Stimulated activated naive CD8-positive, alpha-beta T cell treated with anti-CD3 and anti-CD28 coated beads, Interleukin-15, Interleukin-2, amounts not matched to agents 100 ng/mL and 50 ng/mL, for 24 hours (primary cell): ENCODE results near the gene KCTD2.

Experiments
- H3K27ac Mint-ChIP-seq: one replicate; pipeline ENCODE4 v1.8.0; 2021; ENCODE audit warnings: mild to moderate bottlenecking, mixed read lengths
- H3K27me3 Mint-ChIP-seq: one replicate; pipeline ENCODE4 v1.8.0; 2021; ENCODE audit warnings: mixed read lengths
- H3K36me3 Mint-ChIP-seq: one replicate; pipeline ENCODE4 v1.8.0; 2021; ENCODE audit warnings: low read depth, mixed read lengths
- H3K4me1 Mint-ChIP-seq: one replicate; pipeline ENCODE4 v1.8.0; 2021; ENCODE audit warnings: low read depth, mixed read lengths
- H3K4me3 Mint-ChIP-seq: one replicate; pipeline ENCODE4 v1.8.0; 2021; ENCODE audit warnings: mild to moderate bottlenecking, mixed read lengths
- H3K9me3 Mint-ChIP-seq: one replicate; pipeline ENCODE4 v1.8.0; 2021; ENCODE audit warnings: mixed read lengths

Gene KCTD2

DNA sequence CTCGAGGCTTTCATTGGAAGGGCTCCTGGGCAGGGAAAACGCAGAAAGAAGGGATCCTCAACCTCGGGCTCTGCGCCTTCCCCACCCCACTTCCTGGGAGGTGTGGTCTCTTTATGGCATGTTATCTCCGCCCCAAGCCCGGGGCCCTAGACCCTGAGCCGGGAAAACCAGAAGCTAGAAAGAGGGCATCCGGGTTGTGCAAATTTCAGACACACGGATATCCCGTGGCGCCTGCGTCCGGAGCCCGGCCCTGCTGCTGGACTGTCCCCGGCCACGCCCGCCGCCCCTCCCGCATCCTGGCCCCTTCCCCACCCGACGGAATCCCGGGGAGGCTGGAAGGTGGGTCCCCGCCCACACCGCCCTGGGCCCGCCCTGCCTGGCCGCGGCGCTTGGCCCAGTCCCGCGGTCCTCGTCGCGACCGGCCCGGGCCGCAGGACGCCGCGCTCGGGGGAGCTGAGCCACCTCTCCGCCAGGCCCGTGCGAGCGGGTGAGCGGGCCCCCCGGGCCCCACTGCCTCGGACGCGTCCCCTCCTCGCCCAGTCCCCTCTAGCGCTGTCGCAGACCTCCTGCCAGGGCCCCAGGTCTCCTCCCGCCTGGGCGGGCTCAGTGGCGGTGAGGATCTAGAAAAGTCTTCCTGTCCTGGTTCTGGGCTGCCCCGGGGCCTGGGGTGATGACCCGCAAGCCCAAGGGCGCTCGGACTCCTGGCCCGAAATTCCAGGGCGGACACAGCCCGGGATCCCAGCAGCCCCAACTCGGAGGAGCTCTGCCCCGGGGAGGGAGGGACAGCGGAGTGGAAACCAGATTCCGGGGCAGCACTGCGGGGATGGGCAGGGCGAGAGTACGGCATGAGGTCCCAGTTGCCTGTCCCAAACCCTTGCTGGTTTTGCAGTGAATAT lies 40.8 kb downstream of the KCTD2 start, which contains the start of gene SLC16A5:
SLC16A5 (plus strand) TSS at position 397 of the 896 bp plus-strand sequence. CDS start 5,683 bp downstream, outside the sequence.
- no peaks in the 10 kb centered on the region for H3K36me3 Mint-ChIP-seq
- H3K4me3 Mint-ChIP-seq = peak within 1 kb of the TSS; percentile 72
- peaks cover 37% of the 10 kb centered on the region for H3K4me1 Mint-ChIP-seq
- no peaks in the 10 kb centered on the region for H3K9me3 Mint-ChIP-seq
- H3K27ac Mint-ChIP-seq = peak within 1 kb of the TSS; percentile 42
- H3K27me3 Mint-ChIP-seq = no peaks in the 10 kb centered on the region

GRCh38 chr17:75088465-75089417 lies 41.7 kb downstream of the KCTD2 start:
- Mint-ChIP-seq H3K9me3 (no peaks in the 10 kb centered on the region), H3K27ac (no peak overlapping the region), H3K4me3 (peak overlapping the region; percentile 72), H3K36me3 (no peaks in the 10 kb centered on the region), H3K27me3 (no peaks in the 10 kb centered on the region), H3K4me1 (peaks cover 36% of the 10 kb centered on the region)

GRCh38 chr17:75090871-75091854 lies 44.1 kb downstream of the KCTD2 start:
- Mint-ChIP-seq H3K27ac (no peak overlapping the region), H3K27me3 (no peaks in the 10 kb centered on the region), H3K4me1 (peaks cover 32% of the 10 kb centered on the region)

GRCh38 chr17:75091855-75092327 lies 44.9 kb downstream of the KCTD2 start:
- Mint-ChIP-seq H3K36me3 (no peaks in the 10 kb centered on the region), H3K4me1 (peaks cover 26% of the 10 kb centered on the region), H3K27ac (no peak overlapping the region), H3K4me3 (no peak overlapping the region), H3K9me3 (no peaks in the 10 kb centered on the region), H3K27me3 (no peaks in the 10 kb centered on the region)

More at GRCh38 chr17:75090871-75091854, 44.1 kb downstream of the KCTD2 start:
- Mint-ChIP-seq H3K36me3 (no peaks in the 10 kb centered on the region), H3K9me3 (no peaks in the 10 kb centered on the region), H3K4me3 (no peak overlapping the region)

DNA sequence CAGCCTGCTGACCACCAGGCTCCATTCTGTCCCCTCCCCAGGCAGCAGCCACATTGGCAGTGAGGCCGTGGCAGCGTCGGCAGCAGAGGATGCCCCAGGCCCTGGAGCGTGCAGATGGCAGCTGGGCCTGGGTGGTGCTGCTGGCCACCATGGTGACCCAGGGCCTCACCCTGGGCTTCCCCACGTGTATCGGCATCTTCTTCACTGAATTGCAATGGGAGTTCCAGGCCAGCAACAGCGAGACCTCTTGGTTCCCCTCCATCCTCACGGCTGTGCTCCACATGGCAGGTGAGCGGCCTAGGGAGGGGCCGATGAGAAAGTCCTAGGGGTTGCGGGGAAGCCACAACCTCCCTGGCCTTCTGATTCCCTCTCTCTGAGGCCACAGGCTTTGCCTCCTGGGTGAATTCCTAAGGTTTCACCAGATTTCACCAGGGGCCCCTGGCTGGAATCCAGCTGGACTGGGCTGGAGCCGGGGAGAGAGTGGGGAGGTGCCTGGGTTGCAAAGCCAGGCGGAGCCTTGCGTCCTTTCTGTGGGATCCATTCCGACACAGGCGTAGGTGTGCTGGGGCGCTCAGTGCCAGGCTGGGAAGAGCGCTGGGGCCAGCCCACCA lies 46.6 kb downstream of the KCTD2 start:
- no peaks in the 10 kb centered on the region for H3K9me3 Mint-ChIP-seq
- no peak overlapping the region for H3K27ac Mint-ChIP-seq
- H3K4me1 Mint-ChIP-seq = peaks cover 17% of the 10 kb centered on the region
- no peaks in the 10 kb centered on the region for H3K27me3 Mint-ChIP-seq
- no peaks in the 10 kb centered on the region for H3K36me3 Mint-ChIP-seq
- no peak overlapping the region for H3K4me3 Mint-ChIP-seq

DNA sequence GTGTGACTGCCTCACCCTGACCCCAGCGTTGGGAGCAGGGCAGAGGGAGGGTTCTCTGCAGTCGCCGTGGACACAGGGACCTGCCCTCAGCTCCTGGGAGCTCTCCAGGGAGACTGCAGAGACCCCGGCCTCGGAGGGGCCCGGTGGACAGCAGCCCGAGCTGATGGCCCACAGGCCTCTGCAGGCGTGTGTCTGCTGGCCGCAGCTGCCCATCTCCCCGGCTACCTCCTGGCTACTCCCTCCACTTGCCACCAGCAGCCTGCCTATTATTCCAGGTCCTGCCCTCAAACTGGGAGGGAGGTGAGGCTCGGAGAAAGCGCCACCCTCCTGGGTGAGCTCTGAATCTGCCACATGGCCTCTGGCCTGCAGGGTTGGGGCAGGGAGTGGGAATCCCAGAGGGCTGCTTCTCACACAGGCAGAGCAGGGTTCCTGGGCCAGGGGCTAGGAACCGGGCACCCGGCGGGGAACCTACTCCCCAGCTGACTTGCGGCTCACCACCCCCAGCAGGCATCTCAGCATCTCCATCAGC lies 47.9 kb downstream of the KCTD2 start:
- Mint-ChIP-seq H3K4me1 (peaks cover 4% of the 10 kb centered on the region), H3K9me3 (no peaks in the 10 kb centered on the region), H3K4me3 (no peak overlapping the region), H3K27ac (no peak overlapping the region), H3K27me3 (no peaks in the 10 kb centered on the region), H3K36me3 (no peaks in the 10 kb centered on the region)

GRCh38 chr17:75096082-75096625 lies 49.1 kb downstream of the KCTD2 start:
- Mint-ChIP-seq H3K4me1 (peaks cover 3% of the 10 kb centered on the region), H3K36me3 (no peaks in the 10 kb centered on the region), H3K27me3 (no peaks in the 10 kb centered on the region), H3K27ac (no peak overlapping the region), H3K9me3 (no peaks in the 10 kb centered on the region), H3K4me3 (no peak overlapping the region)

DNA sequence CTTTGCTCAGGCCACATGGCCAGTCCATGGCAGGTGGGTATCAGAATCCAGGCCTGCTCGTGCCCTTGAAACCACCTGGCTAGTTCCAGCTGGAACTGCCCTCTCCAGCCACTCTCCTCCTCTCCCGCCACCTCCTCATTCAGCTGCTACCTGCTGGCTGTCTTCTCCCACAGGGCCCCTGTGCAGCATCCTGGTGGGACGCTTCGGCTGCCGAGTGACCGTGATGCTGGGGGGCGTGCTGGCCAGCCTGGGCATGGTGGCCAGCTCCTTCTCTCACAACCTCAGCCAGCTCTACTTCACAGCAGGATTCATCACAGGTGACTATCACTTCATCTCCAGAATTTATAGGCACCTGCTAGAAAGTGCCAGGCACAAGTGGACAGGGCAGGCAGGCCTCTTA lies 50.8 kb downstream of the KCTD2 start:
- Mint-ChIP-seq H3K4me1 (peaks cover 10% of the 10 kb centered on the region), H3K36me3 (no peaks in the 10 kb centered on the region), H3K9me3 (no peaks in the 10 kb centered on the region), H3K27ac (no peak overlapping the region), H3K4me3 (no peak overlapping the region), H3K27me3 (no peaks in the 10 kb centered on the region)

- H3K4me3 Mint-ChIP-seq = no peak overlapping the region
- no peaks in the 10 kb centered on the region for H3K9me3 Mint-ChIP-seq
- H3K36me3 Mint-ChIP-seq = no peaks in the 10 kb centered on the region
- H3K27ac Mint-ChIP-seq = no peak overlapping the region
- peaks cover 10% of the 10 kb centered on the region for H3K4me1 Mint-ChIP-seq
- H3K27me3 Mint-ChIP-seq = no peaks in the 10 kb centered on the region
Observed at GRCh38 chr17:75098861-75099260, 51.8 kb downstream of the KCTD2 start.

DNA sequence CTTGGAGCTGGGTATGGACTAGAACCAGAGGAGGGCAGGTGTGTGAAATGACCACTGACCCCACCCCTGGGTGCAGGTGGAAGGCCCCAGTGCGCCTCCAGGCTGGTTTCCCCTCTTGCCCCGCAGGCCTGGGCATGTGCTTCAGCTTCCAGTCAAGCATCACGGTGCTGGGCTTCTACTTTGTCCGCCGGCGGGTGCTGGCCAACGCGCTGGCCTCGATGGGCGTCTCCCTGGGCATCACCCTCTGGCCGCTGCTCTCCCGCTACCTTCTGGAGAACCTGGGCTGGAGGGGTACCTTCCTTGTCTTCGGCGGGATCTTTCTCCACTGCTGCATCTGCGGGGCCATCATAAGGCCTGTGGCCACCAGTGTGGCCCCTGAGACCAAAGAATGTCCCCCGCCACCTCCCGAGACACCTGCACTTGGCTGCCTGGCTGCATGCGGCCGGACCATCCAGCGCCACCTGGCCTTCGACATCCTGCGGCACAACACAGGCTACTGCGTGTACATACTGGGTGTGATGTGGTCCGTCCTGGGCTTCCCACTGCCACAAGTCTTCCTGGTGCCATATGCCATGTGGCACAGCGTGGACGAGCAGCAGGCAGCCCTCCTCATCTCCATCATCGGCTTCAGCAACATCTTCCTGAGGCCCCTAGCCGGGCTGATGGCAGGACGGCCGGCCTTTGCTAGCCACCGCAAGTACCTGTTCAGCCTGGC lies 53.0 kb downstream of the KCTD2 start:
- no peaks in the 10 kb centered on the region for H3K9me3 Mint-ChIP-seq
- H3K4me1 Mint-ChIP-seq = peaks cover 10% of the 10 kb centered on the region
- no peaks in the 10 kb centered on the region for H3K27me3 Mint-ChIP-seq
- no peak overlapping the region for H3K4me3 Mint-ChIP-seq
- H3K27ac Mint-ChIP-seq = no peak overlapping the region
- H3K36me3 Mint-ChIP-seq = no peaks in the 10 kb centered on the region

GRCh38 chr17:75102385-75102821 lies 55.4 kb downstream of the KCTD2 start:
- no peak overlapping the region for H3K4me3 Mint-ChIP-seq
- peaks cover 7% of the 10 kb centered on the region for H3K4me1 Mint-ChIP-seq
- no peak overlapping the region for H3K27ac Mint-ChIP-seq
- H3K9me3 Mint-ChIP-seq = no peaks in the 10 kb centered on the region
- H3K36me3 Mint-ChIP-seq = no peaks in the 10 kb centered on the region
- H3K27me3 Mint-ChIP-seq = no peaks in the 10 kb centered on the region

DNA sequence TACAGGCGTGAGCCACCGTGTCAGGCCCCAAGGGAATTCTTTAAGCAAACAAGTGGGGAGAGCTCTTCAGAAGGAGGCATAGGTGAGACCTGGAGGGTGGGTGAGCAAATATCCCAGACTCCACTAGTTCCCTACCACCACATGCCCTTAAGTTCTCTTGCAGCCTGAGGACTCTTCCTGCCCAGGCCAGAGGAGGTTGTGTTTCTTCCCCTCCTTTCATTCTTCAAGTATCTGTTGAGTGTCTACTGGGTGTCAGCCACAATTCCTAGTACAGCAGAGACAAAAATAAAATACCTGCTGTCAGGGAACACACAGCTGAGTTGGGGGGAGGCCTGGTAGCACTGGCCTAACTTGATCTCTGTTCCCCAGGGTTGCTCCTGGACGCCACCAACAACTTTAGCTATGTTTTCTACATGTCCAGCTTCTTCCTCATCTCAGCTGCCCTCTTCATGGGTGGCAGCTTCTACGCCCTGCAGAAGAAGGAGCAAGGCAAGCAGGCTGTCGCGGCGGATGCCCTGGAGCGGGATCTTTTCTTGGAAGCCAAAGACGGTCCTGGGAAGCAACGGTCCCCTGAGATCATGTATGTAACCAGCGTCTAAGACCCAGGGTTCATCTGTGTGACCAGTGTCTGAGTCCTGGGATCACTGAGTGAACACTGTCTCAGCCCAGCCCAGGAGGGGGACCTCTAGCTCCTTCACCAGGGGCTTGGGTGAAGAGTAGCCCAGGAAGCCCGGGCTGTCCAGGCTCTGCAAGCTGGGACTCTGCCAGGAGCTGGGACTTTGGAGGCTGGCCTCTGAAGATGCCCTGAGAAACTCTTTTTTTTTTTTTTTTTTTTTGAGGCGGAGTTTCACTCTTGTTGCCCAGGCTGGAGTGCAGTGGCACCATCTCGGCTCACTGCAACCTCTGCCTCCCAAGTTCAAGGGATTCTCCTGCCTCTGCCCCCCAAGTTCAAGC lies 56.9 kb downstream of the KCTD2 start:
- Mint-ChIP-seq H3K27ac (no peak overlapping the region), H3K36me3 (no peaks in the 10 kb centered on the region), H3K4me1 (peaks cover 13% of the 10 kb centered on the region), H3K27me3 (no peaks in the 10 kb centered on the region), H3K9me3 (no peaks in the 10 kb centered on the region), H3K4me3 (no peak overlapping the region)
